ENCODE results near the gene SLMAP.

DNA sequence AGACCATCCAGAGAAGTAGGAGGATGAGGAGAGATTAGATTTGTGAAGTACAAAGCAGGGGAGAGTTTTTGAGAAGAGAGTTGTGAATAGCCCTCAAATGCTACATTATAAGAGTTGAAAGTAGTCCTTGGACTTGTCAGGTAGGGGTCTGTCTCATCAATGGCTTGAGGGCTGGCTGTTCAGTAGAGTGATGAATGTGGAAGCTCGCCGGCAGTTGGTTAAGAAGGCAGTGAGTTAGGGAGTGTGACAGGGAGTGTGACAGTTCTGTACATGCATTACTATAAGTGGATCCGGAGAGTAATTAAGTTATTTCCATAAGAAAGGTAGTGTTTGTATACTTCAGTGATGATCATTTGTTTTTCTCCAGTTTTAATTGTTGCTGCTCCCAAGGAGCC, 32.5 kb downstream of the SLMAP start:
- TF ChIP-seq, protein P1, sequence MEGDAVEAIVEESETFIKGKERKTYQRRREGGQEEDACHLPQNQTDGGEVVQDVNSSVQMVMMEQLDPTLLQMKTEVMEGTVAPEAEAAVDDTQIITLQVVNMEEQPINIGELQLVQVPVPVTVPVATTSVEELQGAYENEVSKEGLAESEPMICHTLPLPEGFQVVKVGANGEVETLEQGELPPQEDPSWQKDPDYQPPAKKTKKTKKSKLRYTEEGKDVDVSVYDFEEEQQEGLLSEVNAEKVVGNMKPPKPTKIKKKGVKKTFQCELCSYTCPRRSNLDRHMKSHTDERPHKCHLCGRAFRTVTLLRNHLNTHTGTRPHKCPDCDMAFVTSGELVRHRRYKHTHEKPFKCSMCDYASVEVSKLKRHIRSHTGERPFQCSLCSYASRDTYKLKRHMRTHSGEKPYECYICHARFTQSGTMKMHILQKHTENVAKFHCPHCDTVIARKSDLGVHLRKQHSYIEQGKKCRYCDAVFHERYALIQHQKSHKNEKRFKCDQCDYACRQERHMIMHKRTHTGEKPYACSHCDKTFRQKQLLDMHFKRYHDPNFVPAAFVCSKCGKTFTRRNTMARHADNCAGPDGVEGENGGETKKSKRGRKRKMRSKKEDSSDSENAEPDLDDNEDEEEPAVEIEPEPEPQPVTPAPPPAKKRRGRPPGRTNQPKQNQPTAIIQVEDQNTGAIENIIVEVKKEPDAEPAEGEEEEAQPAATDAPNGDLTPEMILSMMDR (IDR thresholded peaks at IDR 0.05 in 4 of 5, conservative IDR thresholded peaks at IDR 0.05 in 1 of 5): no peak
- no peak for TF ChIP-seq POLR2A (IDR thresholded peaks at IDR 0.05)
